Erythroblast (primary cell): ENCODE data around the gene ANK3.

Source experiments
- GATA1 ChIP-seq: IDR thresholded peaks from 2 replicates; pipeline ENCODE4 v1.6.1; 2011; ENCODE audit warnings: low read depth, mild to moderate bottlenecking, control low read depth, low read length, moderate library complexity
- POLR2A ChIP-seq: IDR thresholded peaks from 2 replicates; pipeline ENCODE4 v1.6.1; 2011; ENCODE audit warnings: mild to moderate bottlenecking, low read length

DNA sequence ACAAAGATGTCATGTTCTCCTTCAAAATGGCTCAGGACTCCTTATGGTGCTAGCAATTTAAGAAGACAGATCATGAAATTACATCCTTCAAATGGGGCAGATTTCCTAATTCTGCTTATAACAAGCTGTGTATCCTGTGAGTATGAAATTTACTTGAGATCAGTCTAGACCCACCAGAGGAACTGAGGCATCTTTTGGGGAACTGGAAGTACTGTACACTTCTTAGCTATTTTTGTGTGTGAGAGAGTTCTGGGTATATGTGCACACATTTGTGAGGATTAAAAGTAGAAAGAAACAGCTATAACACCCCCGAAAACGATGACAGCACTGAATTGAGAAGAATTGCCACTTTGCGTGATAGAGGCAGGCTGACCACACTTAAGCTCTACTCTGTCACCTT, 296.4 kb downstream of the ANK3 start:
- TF ChIP-seq POLR2A, result no peak
- no peak for TF ChIP-seq GATA1
